Esophagus squamous epithelium (tissue), 5 donors: ENCODE measurements around the gene APOBEC3C. TPM values are rescaled to one million over a fixed set of nuclear protein-coding genes. Genes with fewer than 3 reads are reported as not detected.
"Not testable (repeated sequence)": the region's sequence is repeated elsewhere in the genome, so short reads cannot be mapped to it uniquely, and the experiment has no call there.

Experiments used
- DNase-seq: peaks from one replicate; lab custom pipeline; 2025; lab: John Stamatoyannopoulos, UW
- H3K27ac ChIP-seq, 4 donors: fragments of 200-600 bp; sonication (generic); one replicate each; pipeline ENCODE4 v1.5.1; 2016 to 2019; ENCODE audit warnings: mild to moderate bottlenecking in 1 of 4
- H3K27me3 ChIP-seq, 4 donors: fragments of 200-600 bp; sonication (generic); 1 replicate in 3 of 4; 2 replicates in 1 of 4; pipeline versions ENCODE4 v1.5.1 to v1.6.0; 2017 to 2021; ENCODE audit warnings: antibody characterized with exemption in 1 of 4
- H3K36me3 ChIP-seq, 3 donors: fragments of 200-600 bp; sonication (generic); one replicate each; pipeline ENCODE4 v1.5.1; 2016 to 2019
- H3K4me1 ChIP-seq, 3 donors: fragments of 200-600 bp; sonication (generic); one replicate each; pipeline ENCODE4 v1.5.1; 2017 to 2019
- H3K4me3 ChIP-seq, 4 donors: fragments of 200-600 bp; sonication (generic); 1 replicate in 3 of 4; 2 replicates in 1 of 4; pipeline ENCODE4 v1.5.1; 2016 to 2019; ENCODE audit warnings: mild to moderate bottlenecking in 2 of 4, moderate library complexity in 1 of 4
- H3K9me3 ChIP-seq, 3 donors: fragments of 200-600 bp; sonication (generic); one replicate each; pipeline ENCODE4 v1.5.1; 2016 to 2019
- CTCF ChIP-seq, 6 experiments: fragments of 450-650 bp in 4 of 6; fragments of 200-600 bp in 2 of 6; sonication (generic) in 2 of 6; IDR thresholded peaks; one replicate each; pipeline ENCODE4 v1.5.1; 2016 to 2019; ENCODE audit warnings: antibody characterized with exemption in 6 of 6, mild to moderate bottlenecking in 4 of 6, moderate library complexity in 4 of 6
- POLR2A ChIP-seq, 4 donors: fragments of 450-650 bp; IDR thresholded peaks; one replicate each; pipeline ENCODE4 v1.6.1; 2017; ENCODE audit warnings: antibody characterized with exemption in 4 of 4, mild to moderate bottlenecking in 4 of 4, moderate library complexity in 3 of 4
- WGBS, 2 donors: methylation state at CpG; one replicate each; pipeline ENCODE4 v1.1.5; 2018; 5-methylcytosine and 5-hydroxymethylcytosine counted together
- intact Hi-C: fragments of 100-400 bp; cut with DNase I; formaldehyde crosslinking; loops from one replicate; pipeline ENCODE4 v1.15.0; 2022
- total RNA-seq, 4 donors: library from RNA; depleted of rRNA; stranded (reverse); fragments of >200 nt; gene quantifications; one replicate each; pipeline ENCODE4 v1.1.0, GENCODE V29; 2016
- donor health status: DM: yes; HTN: yes; CAD: no.

Gene APOBEC3C
- total RNA-seq, 4 donors from 2014 or later: 7.6 to 20.3 (median 9.0) TPM

GRCh38 chr22:38974826-38975175, 39.3 kb upstream of the APOBEC3C start:
- Histone ChIP-seq H3K4me1 (no peaks in the 10 kb centered on the region), H3K27me3 (peaks cover 0 to 13% (median 0%) of the 10 kb centered on the region in 4 donors), H3K36me3 (no peaks in the 10 kb centered on the region), H3K4me3 (no peak overlapping the region), H3K27ac (no peak overlapping the region), H3K9me3 (no peaks in the 10 kb centered on the region)
- intact Hi-C loops: no loop called here
- 85 to 88% methylated on average over 4 to 7 of the region's 7 CpGs for WGBS, 2 donors
- DNase-seq: no peak
- TF ChIP-seq POLR2A (IDR thresholded peaks at IDR 0.05): no peak
- no peak for TF ChIP-seq CTCF (IDR thresholded peaks at IDR 0.05)

- H3K4me3 ChIP-seq, H3K36me3 ChIP-seq, intact Hi-C loops, DNase-seq, H3K9me3 ChIP-seq, H3K27me3 ChIP-seq, H3K27ac ChIP-seq: not testable (repeated sequence)
- WGBS, 2 donors: 94% methylated on average over 4 of the region's 4 CpGs
- H3K4me1 ChIP-seq: peaks cover 0 to 18% (median 10%) of the 10 kb centered on the region in 3 donors
Measured at GRCh38 chr22:38977289-38977688, 36.8 kb upstream of the APOBEC3C start.

GRCh38 chr22:38980587-38980986, 33.5 kb upstream of the APOBEC3C start:
- not testable (repeated sequence) for DNase-seq, H3K27me3 ChIP-seq, H3K36me3 ChIP-seq, H3K9me3 ChIP-seq, H3K4me3 ChIP-seq
- Histone ChIP-seq H3K27ac (peak overlapping the region in 1 of 4 donors; percentile 86), H3K4me1 (peaks cover 0 to 41% (median 16%) of the 10 kb centered on the region in 3 donors)
- 62 to 70% methylated on average over 8 to 9 of the region's 10 CpGs for WGBS, 2 donors
- intact Hi-C loops: loop anchor here (10.0 kb wide), 1 partner anchor 106 kb away; the partner anchor contains the start of gene CBX6

- peaks cover 0 to 6% (median 0%) of the 10 kb centered on the region in 3 donors for H3K9me3 ChIP-seq
- intact Hi-C loops: loop anchor here (10.0 kb wide), 1 partner anchor 106 kb away; the partner anchor contains the start of gene CBX6
- H3K27ac ChIP-seq: peak overlapping the region in 3 of 4 donors; percentile 74 to 86 (median 76)
Measured at GRCh38 chr22:38981005-38981991, 32.8 kb upstream of the APOBEC3C start.

GRCh38 chr22:38981992-38982927, 31.8 kb upstream of the APOBEC3C start, which contains the start of gene APOBEC3B:
Gene APOBEC3B, plus strand, starts transcription at chr22:38982347. Its CDS starts 107 bp downstream, at chr22:38982454.
- no peak for TF ChIP-seq CTCF (IDR thresholded peaks at IDR 0.05)
- TF ChIP-seq POLR2A (IDR thresholded peaks at IDR 0.05): peak in 1 of 4 donors; percentile 49
- Histone ChIP-seq H3K27ac (peak within 1 kb of the TSS in 3 of 4 donors; percentile 74 to 86 (median 76)), H3K4me3 (peak within 1 kb of the TSS in 3 of 4 donors; percentile 23 to 69 (median 43)), H3K9me3 (peaks cover 0 to 6% (median 0%) of the 10 kb centered on the region in 3 donors), H3K36me3 (no peaks in the 10 kb centered on the region), H3K27me3 (no peaks in the 10 kb centered on the region), H3K4me1 (peaks cover 0 to 42% (median 16%) of the 10 kb centered on the region in 3 donors)
- DNase-seq: peak; percentile 54
- intact Hi-C loops: loop anchor here (10.0 kb wide), 1 partner anchor 107 kb away; the partner anchor contains the start of gene CBX6
- 7 to 16% methylated on average over 7 to 11 of the region's 16 CpGs for WGBS, 2 donors

More at GRCh38 chr22:38981005-38981991, 32.8 kb upstream of the APOBEC3C start:
- Histone ChIP-seq H3K27me3 (no peaks in the 10 kb centered on the region), H3K36me3 (no peaks in the 10 kb centered on the region), H3K4me1 (peaks cover 0 to 42% (median 16%) of the 10 kb centered on the region in 3 donors), H3K4me3 (peak overlapping the region in 3 of 4 donors; percentile 23 to 69 (median 43))
- no peak for DNase-seq
- TF ChIP-seq CTCF (IDR thresholded peaks at IDR 0.05) (peak in 4 of 6 experiments; percentile 35 to 54 (median 47)), POLR2A (IDR thresholded peaks at IDR 0.05) (peak in 1 of 4 donors; percentile 24)
- WGBS, 2 donors: 5 to 13% methylated on average over 16 of the region's 27 CpGs
